Right renal cortex interstitium (tissue), 3 donors: Measurements from ENCODE around the gene HOXC12. TPM values are rescaled to one million over a fixed set of nuclear protein-coding genes. Genes with fewer than 3 reads are reported as not detected.

Source experiments
- DNase-seq, 3 donors: peaks; one replicate each; pipeline ENCODE4 v3.0.0-alpha.2; 2013; ENCODE audit warnings: low read depth in 3 of 3, low spot score in 2 of 3
- polyA plus RNA-seq, 3 donors: library from polyadenylated mRNA; unstranded; fragments of 120-200 nt; gene quantifications; one replicate each; pipeline ENCODE4 v1.2.1, GENCODE V29; 2013; ENCODE audit not compliant: insufficient read length in 3 of 3

Gene HOXC12
- polyA plus RNA-seq, 3 donors = not detected

GRCh38 chr12:53993162-53994008, 38.7 kb downstream of the HOXC12 start:
- DNase-seq = no peak

DNA sequence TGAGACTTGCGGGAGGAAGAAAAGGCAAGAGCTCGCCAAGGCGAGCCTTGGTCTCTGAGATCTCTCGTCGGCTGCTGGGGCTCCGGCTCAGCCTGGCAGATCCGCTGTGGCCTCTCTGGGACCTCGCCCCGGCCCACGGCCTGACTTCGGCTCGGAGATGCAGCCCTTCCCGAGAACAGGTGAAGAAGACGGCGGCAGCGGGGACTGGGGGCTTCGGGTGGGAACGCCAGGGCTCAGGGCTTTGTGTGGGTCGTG, 39.2 kb downstream of the HOXC12 start:
- no peak for DNase-seq

DNA sequence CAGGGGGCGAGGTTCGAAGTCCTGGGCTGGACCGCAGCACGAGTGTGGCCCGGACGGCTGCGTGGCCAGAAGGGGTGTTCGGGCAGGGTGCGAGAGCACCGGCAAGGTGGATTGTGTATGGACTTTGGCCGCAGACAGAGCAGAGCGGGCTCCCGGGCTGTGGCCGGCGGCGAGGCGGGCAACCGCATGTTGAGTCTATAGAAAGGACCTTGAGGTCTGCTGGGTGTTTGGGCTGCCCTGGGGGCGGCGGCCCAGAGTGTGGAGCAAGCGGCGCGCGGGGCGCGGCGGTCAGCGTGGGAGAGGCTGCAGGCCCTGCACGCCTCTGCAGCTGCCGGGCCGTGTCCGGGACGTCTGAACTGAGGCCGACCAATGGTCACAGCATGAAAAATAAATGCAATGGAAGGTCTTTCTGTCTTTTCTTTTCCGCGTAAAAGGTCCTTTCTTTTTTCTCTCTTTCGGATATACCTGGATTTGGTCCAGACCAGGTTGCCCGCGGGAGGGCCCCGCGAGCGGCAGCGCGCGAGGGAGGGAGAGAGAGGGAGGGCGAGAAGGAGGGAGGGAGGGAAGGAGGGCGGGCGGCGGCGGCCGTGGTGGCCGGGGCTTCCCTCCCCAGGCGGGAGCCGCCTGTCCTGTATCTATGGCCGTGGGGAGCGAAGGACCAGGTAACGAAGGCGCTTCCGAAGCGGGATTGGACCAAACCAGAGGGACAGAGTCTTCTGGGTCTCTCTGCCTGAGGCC, 39.7 kb downstream of the HOXC12 start:
- DNase-seq = no peak

DNA sequence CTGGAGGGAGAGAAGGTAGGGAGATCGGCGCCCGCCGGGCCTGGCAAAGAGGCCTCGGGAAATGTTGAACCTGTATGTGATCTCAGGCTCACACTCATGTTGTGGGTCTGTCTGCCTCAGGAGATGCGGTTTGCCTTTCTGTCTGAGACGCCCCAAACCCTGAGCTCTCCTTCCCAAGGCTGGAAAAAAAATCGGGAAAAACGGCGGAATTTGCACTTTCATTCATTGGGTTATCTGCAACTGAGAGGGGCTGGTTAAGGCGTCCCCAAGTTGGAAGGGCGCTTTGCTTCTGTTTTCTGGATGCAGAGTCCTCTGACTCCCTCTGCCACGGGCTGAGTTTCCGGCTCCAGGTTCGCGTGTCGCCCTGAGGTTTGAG, 40.3 kb downstream of the HOXC12 start:
- DNase-seq = no peak

DNA sequence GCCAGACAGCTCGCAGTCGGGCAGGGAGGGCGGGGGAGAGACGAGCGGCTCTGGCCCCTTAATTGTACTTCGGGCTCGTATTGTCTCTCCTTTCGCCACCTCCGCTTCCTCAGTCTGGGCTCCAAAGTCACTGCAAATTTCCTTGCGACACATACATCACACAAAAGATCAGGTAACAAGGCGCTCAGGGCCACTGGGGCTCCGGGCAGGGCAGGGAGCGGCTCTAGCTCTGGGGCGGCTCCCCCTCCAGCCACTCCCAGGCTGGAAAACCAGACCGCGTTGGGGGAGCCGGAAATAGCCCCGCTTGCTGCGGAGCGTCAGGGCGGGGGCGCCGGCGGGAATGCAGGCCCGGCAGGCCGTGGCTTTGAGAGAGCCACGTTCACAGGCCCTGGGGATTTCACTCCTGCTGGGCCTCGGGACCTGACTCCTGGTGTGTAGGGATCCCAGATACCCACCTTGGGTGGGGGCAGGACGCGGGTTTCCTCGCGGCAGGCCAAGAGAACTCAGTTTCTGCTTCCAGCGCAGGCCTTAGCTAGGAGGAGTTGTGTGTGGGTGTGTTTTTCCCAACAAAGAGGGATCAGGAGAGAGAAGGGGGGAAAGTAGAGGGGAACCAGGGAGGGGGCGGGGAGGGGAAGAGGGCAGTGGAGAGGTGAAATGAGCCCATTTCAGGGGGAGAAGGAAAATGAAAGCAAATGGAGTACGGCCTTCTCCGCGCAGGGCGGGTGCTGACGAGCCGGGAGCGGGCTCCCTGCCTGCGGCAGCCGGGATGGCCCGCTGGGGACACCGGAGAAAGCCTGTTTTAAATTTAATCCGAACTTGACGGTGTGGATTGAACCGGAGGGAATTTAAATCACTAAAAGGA, 40.9 kb downstream of the HOXC12 start:
- no peak for DNase-seq

DNA sequence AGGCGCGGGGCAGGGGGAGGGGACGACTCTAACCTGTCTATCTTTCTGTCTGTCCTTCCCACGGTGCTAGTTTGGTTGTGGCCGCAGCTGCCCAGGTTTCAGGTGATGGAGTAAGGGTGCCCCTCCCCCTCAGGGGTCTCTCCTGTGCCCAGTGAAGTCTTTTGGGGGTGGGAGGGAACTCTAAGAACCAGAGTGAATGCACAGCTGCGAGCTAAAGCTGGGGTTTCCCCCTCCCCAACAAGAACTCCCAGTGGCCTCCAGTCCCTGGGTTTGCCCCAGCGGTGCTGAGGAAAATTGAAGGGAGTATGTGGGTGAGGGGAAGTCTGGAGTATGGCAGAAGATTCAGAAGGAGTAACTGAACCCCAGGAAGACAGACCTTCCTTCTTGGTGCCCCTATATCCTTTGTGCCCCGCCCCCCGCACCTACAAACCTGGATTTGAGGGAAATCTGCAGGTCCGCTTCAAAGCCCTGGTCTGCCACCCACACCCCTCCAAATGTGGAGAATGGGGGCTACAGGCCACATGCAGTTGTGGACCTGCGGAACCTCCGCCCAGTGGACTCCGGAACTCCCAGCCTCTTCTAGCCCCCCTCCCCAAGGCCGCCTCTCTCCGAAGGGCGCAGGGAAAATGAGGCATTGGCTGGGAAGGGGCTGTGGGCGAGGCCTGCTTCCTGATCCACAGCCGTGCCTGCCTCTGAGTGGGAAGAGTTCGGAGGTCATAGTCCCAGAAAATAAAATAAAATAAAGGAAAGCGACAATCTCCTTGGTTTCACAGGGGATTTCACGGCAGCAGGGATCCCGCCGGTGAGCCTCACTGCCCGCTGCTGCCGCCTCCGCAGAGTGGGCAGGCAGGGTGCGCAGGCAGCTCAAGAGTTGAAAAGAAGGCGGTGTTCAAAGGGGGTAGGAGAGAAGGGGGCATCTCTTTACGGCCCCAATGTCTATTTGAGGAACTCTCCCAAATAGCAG, 41.8 kb downstream of the HOXC12 start:
- no peak for DNase-seq

- DNase-seq = no peak
Measured at GRCh38 chr12:53997204-53998109, 42.8 kb downstream of the HOXC12 start.

GRCh38 chr12:53998110-53998899, 43.6 kb downstream of the HOXC12 start:
- DNase-seq = no peak

GRCh38 chr12:53998900-53999236, 44.2 kb downstream of the HOXC12 start:
- DNase-seq = no peak

DNA sequence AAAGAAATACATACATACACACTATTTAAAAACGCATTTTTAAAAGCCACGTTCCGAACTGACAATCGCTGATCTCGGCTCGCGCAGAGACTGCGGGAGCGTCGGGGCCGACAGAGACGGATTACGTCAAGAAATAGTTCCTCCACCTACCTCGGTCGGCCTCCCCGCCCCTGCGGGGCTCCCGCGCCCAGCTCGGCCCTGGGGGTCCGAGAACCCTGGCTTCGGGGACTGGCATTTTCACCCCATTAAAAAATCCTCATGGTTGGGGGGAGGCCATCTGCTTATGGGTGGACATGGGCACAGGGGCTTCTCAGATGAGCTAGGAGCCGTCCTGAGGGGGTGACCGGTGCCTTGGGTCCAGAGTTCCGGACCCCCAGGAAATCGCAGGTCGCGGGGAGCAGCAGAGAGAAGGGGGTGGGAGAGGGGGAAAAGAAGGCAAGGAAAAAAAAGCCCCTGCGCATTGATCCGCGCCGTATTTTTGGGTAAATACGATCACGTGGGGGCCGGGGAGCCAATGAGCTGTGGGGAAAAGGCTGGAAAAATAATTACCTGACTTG, 44.9 kb downstream of the HOXC12 start:
- no peak for DNase-seq

GRCh38 chr12:54000116-54001114, 45.7 kb downstream of the HOXC12 start, which contains the start of gene HOXC9:
Gene HOXC9 (plus strand): TSS chr12:54000161. CDS start chr12:54000189, 28 bp downstream.
- no peak for DNase-seq

GRCh38 chr12:54001283-54002187, 46.8 kb downstream of the HOXC12 start:
- no peak for DNase-seq

DNA sequence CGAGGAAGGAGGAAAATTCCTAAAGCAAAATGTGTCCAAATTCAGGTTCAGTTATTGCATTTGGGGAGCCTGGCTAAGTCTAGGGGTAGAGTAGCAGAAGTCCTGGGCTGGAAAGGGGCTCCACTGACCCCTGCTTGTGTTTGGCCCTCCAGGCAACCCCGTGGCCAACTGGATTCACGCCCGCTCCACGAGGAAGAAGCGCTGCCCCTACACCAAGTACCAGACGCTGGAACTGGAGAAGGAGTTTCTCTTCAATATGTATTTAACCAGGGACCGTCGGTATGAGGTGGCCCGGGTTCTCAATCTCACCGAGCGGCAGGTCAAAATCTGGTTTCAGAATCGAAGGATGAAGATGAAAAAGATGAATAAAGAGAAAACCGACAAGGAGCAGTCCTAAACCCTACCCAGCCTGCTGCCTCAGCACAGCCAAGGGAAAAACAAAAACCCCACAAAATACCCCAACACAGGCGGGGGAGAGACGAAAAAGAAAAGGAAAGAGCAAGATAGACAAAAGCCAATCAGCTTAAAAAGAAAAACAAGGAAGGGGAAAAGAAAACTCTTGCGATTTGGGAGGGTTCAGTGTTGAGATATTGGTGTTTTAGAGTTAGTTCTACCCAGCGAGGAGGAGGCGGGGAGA, 47.7 kb downstream of the HOXC12 start:
- DNase-seq = no peak

- no peak for DNase-seq
Measured at GRCh38 chr12:54002915-54003389, 48.2 kb downstream of the HOXC12 start.

DNA sequence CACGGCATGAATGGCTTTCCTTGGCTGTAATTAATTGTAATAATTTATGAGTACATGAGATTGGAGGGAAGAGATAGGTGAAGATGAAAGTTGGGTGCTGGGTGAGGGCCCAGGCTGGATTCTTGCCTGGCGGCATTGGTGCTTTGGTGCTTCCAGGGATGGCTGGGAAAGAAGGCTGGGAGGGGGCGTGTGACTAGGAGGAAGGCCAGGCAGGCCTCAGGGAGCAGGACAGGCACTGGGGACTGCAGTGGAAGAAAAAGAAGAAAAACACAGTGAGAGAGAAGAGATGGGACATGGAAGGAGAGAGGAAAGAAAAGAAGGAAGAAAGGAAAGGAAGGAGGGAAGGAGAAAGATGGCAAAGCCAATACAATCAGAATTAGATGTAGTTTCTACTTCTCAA, 48.9 kb downstream of the HOXC12 start:
- no peak for DNase-seq
